GM23338 (cell line): ENCODE data around the gene KLHDC7A. TPM values are rescaled to one million over a fixed set of nuclear protein-coding genes. Genes with fewer than 3 reads are reported as not detected.

Source experiments
- ATAC-seq: fragments of 200-7000 bp; cut with Tn5 transposase; 3 replicates; pipeline ENCODE4 v1.9.1; 2020
- DNase-seq: peaks from one replicate; pipeline ENCODE4 v3.0.0-alpha.2; 2015; ENCODE audit warnings: low spot score
- H2AFZ ChIP-seq: fragments of 200-600 bp; sonication (generic); 2 replicates; pipeline ENCODE4 v1.8.0; 2016; ENCODE audit warnings: antibody characterized with exemption, mild to moderate bottlenecking, moderate library complexity
- H3F3A ChIP-seq: fragments of 200-600 bp; sonication (generic); replicated peaks from 2 replicates; pipeline ENCODE4 v1.8.0; 2017; ENCODE audit warnings: antibody characterized with exemption, mixed run types, low read depth
- H3K27ac ChIP-seq: fragments of 200-600 bp; sonication (generic); 2 replicates; pipeline ENCODE4 v1.6.1; 2016; ENCODE audit warnings: low read depth
- H3K27me3 ChIP-seq: fragments of 200-600 bp; sonication (generic); 2 replicates; pipeline ENCODE4 v1.8.0; 2016; ENCODE audit warnings: mild to moderate bottlenecking, mixed run types, moderate library complexity; ENCODE audit not compliant: insufficient read depth
- H3K36me3 ChIP-seq: fragments of 200-600 bp; sonication (generic); 2 replicates; pipeline ENCODE4 v1.8.0; 2016; ENCODE audit warnings: mild to moderate bottlenecking; ENCODE audit not compliant: insufficient read depth
- H3K4me1 ChIP-seq: fragments of 200-600 bp; sonication (generic); 2 replicates; pipeline ENCODE4 v1.8.0; 2016; ENCODE audit warnings: mild to moderate bottlenecking, moderate library complexity; ENCODE audit not compliant: insufficient read depth
- H3K4me2 ChIP-seq: fragments of 200-600 bp; sonication (generic); 2 replicates; pipeline ENCODE4 v1.7.1; 2017; ENCODE audit warnings: mixed run types
- H3K4me3 ChIP-seq: fragments of 200-600 bp; sonication (generic); 2 replicates; pipeline ENCODE4 v1.6.1; 2016; ENCODE audit warnings: mixed run types
- H3K79me2 ChIP-seq: fragments of 200-600 bp; sonication (generic); replicated peaks from 2 replicates; pipeline ENCODE4 v1.8.0; 2017; ENCODE audit warnings: mild to moderate bottlenecking; ENCODE audit not compliant: insufficient read depth
- H3K9me2 ChIP-seq: fragments of 200-600 bp; sonication (generic); 2 replicates; pipeline ENCODE4 v1.8.0; 2017; ENCODE audit not compliant: insufficient read depth
- H4K20me1 ChIP-seq: fragments of 200-600 bp; sonication (generic); replicated peaks from 2 replicates; pipeline ENCODE4 v1.8.0; 2017; ENCODE audit warnings: mild to moderate bottlenecking; ENCODE audit not compliant: insufficient read depth
- H3K27ac Mint-ChIP-seq: 2 replicates; pipeline ENCODE4 v1.8.0; 2020; ENCODE audit warnings: inconsistent platforms, mild to moderate bottlenecking, moderate library complexity, mixed read lengths
- H3K27me3 Mint-ChIP-seq: 3 replicates; pipeline ENCODE4 v1.8.0; 2022; ENCODE audit warnings: low read depth, mild to moderate bottlenecking, moderate library complexity, mixed read lengths, inconsistent platforms; ENCODE audit not compliant: insufficient read depth, poor library complexity
- H3K36me3 Mint-ChIP-seq: 3 replicates; pipeline ENCODE4 v1.8.0; 2021; ENCODE audit warnings: low read depth, mild to moderate bottlenecking, inconsistent platforms, moderate library complexity, mixed read lengths
- H3K4me1 Mint-ChIP-seq: 3 replicates; pipeline ENCODE4 v1.8.0; 2020; ENCODE audit warnings: mild to moderate bottlenecking, inconsistent platforms, mixed read lengths
- H3K4me3 Mint-ChIP-seq: 3 replicates; pipeline ENCODE4 v1.8.0; 2021; ENCODE audit warnings: moderate library complexity, mild to moderate bottlenecking, inconsistent platforms, mixed read lengths
- H3K9me3 Mint-ChIP-seq: 3 replicates; pipeline ENCODE4 v1.8.0; 2020; ENCODE audit warnings: moderate library complexity, mild to moderate bottlenecking, inconsistent platforms, mixed read lengths
- EZH2 ChIP-seq: fragments of 200-600 bp; sonication (generic); IDR thresholded peaks from one replicate; pipeline ENCODE4 v1.8.0; 2017; ENCODE audit warnings: antibody characterized with exemption, mild to moderate bottlenecking, low read depth; ENCODE audit not compliant: unreplicated experiment
- JUNB ChIP-seq: IDR thresholded peaks from one replicate; pipeline ENCODE4 v1.6.1; 2016; ENCODE audit warnings: antibody characterized with exemption; ENCODE audit not compliant: unreplicated experiment
- NANOG ChIP-seq: IDR thresholded peaks from 2 replicates; pipeline ENCODE4 v1.6.1; 2016; ENCODE audit warnings: antibody characterized with exemption, borderline replicate concordance
- POLR2AphosphoS5 ChIP-seq: IDR thresholded peaks from 2 replicates; pipeline ENCODE4 v1.6.1; 2016; ENCODE audit warnings: antibody characterized with exemption, low read depth
- ZNF114 ChIP-seq: fragments of 250-450 bp; sonication (Bioruptor Pico); IDR thresholded peaks from 2 replicates; pipeline ENCODE4 v1.5.0; 2020; ENCODE audit warnings: mild to moderate bottlenecking, moderate library complexity
- ZNF462 ChIP-seq: fragments of 250-450 bp; sonication (Bioruptor Pico); IDR thresholded peaks from 2 replicates; pipeline ENCODE4 v1.5.0; 2020; ENCODE audit warnings: mild to moderate bottlenecking, moderate library complexity
- polyA plus RNA-seq: library from polyadenylated mRNA; unstranded; fragments of >200 nt; fragmentation: Nextera tagmentation; extraction: Ambion mirVana; gene quantifications from 2 replicates; pipeline ENCODE4 v1.2.1, GENCODE V29; 2016
- total RNA-seq: library from RNA; depleted of rRNA; stranded (reverse); fragments of >200 nt; shearing (Covaris generic); gene quantifications from 2 replicates; pipeline ENCODE4 v1.2.3, GENCODE V29; 2014
- TF ChIP-seq, protein P1 (sequence below): IDR thresholded peaks from one replicate; pipeline ENCODE4 v1.6.1; 2018; ENCODE audit warnings: antibody characterized with exemption; ENCODE audit not compliant: unreplicated experiment
- TF ChIP-seq, protein P2 (sequence below), 2 experiments: fragments of 200-600 bp in 1 of 2; sonication (generic) in 1 of 2; conservative IDR thresholded peaks; 2 replicates each; pipeline versions ENCODE4 v1.5.1 to v1.6.1; 2016 to 2017; ENCODE audit warnings: antibody characterized with exemption in 2 of 2, low read depth in 2 of 2, mild to moderate bottlenecking in 2 of 2, moderate library complexity in 1 of 2

The KLHDC7A gene
- total and polyA plus RNA-seq, 2 experiments from 2014 or later, result 4.5 to 22.4 TPM

DNA sequence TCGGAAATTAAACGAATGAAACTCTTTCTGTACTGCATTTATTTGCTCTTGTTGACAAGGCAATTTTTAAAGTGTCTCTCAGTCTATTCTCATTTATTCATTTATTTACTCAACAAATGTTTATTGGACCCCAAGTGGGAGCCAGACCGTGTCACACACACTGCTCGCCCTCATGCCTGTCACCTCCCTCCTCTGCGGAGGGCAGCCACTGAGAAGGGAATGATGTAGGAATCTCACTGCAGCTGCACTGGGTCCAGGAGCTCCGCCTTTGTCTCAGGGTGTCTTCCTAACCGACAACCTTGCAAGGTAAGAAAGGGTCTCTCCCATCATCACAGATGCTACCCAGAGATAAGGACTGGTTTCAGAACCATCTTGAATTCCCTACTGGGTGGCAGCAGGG is 14.1 kb upstream of the KLHDC7A start (continued):
- TF ChIP-seq, protein P1, sequence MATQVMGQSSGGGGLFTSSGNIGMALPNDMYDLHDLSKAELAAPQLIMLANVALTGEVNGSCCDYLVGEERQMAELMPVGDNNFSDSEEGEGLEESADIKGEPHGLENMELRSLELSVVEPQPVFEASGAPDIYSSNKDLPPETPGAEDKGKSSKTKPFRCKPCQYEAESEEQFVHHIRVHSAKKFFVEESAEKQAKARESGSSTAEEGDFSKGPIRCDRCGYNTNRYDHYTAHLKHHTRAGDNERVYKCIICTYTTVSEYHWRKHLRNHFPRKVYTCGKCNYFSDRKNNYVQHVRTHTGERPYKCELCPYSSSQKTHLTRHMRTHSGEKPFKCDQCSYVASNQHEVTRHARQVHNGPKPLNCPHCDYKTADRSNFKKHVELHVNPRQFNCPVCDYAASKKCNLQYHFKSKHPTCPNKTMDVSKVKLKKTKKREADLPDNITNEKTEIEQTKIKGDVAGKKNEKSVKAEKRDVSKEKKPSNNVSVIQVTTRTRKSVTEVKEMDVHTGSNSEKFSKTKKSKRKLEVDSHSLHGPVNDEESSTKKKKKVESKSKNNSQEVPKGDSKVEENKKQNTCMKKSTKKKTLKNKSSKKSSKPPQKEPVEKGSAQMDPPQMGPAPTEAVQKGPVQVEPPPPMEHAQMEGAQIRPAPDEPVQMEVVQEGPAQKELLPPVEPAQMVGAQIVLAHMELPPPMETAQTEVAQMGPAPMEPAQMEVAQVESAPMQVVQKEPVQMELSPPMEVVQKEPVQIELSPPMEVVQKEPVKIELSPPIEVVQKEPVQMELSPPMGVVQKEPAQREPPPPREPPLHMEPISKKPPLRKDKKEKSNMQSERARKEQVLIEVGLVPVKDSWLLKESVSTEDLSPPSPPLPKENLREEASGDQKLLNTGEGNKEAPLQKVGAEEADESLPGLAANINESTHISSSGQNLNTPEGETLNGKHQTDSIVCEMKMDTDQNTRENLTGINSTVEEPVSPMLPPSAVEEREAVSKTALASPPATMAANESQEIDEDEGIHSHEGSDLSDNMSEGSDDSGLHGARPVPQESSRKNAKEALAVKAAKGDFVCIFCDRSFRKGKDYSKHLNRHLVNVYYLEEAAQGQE, result no peak

- DNase-seq (no peak), ATAC-seq (peak; percentile 24; the same call in 2 of the 3 replicates)
- peaks cover 3% of the 10 kb centered on the region for H3K27me3 Mint-ChIP-seq
- no peak overlapping the region; the same call in 2 of the 3 replicates for H3K4me3 Mint-ChIP-seq
- no peak overlapping the region for H3K27ac ChIP-seq
- H3K4me2 ChIP-seq, result no peak overlapping the region
- H3K36me3 ChIP-seq, result no peaks in the 10 kb centered on the region
- no peaks in the 10 kb centered on the region for H4K20me1 ChIP-seq
- H3K4me3 ChIP-seq, result no peak overlapping the region
- no peaks in the 10 kb centered on the region for H3K79me2 ChIP-seq
- H3K27me3 ChIP-seq, result no peaks in the 10 kb centered on the region
- 0 out of 2 replicates have a peak overlapping the region, but pooled peaks have one; percentile 18 for H2AFZ ChIP-seq
- peaks cover 9% of the 10 kb centered on the region for H3K4me1 Mint-ChIP-seq
- H3K27ac Mint-ChIP-seq, result no peak overlapping the region
- H3K4me1 ChIP-seq, result peaks cover 6% of the 10 kb centered on the region; the same call in 1 of the 2 replicates
- no peaks in the 10 kb centered on the region for H3K9me2 ChIP-seq
- peaks cover 2% of the 10 kb centered on the region; the same call in 1 of the 3 replicates for H3K36me3 Mint-ChIP-seq
- no peaks in the 10 kb centered on the region for H3K9me3 Mint-ChIP-seq
- no peaks in the 10 kb centered on the region for H3F3A ChIP-seq
- TF ChIP-seq, protein P2, sequence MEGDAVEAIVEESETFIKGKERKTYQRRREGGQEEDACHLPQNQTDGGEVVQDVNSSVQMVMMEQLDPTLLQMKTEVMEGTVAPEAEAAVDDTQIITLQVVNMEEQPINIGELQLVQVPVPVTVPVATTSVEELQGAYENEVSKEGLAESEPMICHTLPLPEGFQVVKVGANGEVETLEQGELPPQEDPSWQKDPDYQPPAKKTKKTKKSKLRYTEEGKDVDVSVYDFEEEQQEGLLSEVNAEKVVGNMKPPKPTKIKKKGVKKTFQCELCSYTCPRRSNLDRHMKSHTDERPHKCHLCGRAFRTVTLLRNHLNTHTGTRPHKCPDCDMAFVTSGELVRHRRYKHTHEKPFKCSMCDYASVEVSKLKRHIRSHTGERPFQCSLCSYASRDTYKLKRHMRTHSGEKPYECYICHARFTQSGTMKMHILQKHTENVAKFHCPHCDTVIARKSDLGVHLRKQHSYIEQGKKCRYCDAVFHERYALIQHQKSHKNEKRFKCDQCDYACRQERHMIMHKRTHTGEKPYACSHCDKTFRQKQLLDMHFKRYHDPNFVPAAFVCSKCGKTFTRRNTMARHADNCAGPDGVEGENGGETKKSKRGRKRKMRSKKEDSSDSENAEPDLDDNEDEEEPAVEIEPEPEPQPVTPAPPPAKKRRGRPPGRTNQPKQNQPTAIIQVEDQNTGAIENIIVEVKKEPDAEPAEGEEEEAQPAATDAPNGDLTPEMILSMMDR (conservative IDR thresholded peaks at IDR 0.05; ENCODE audit: low read depth in 2 of 2), result peak; percentile 29 to 49
- TF ChIP-seq NANOG (no peak), JUNB (no peak), ZNF462 (CRISPR knock-in tag) (no peak), POLR2AphosphoS5 (no peak), EZH2 (no peak), ZNF114 (CRISPR knock-in tag) (no peak)
- TF ChIP-seq, protein P1, result no peak
These were observed 12.2 kb upstream of the KLHDC7A start for GRCh38 chr1:18468570-18468969.
